Measurements from ENCODE around the gene LY6G5C.

GRCh38 chr6:31718265-31718664 lies 37.4 kb upstream of the LY6G5C start:
- TF ChIP-seq POLR2A (IDR thresholded peaks at IDR 0.05) (no peak), CTCF (IDR thresholded peaks at IDR 0.05) (no peak)
